HepG2 (cell line): Measurements from ENCODE around the gene ARFGAP3. TPM values are rescaled to one million over a fixed set of nuclear protein-coding genes. Genes with fewer than 3 reads are reported as not detected.
A peak's percentile ranks its signal among the peaks of the same experiment; 100 is the strongest.

Experiments used
- ELF4 ChIP-seq: sonication (generic); formaldehyde crosslinking; IDR thresholded peaks from 2 replicates; pipeline ENCODE4 v1.5.0; 2020; ENCODE audit warnings: missing genetic modification reagents, mild to moderate bottlenecking, moderate library complexity, borderline replicate concordance
- FLYWCH1 ChIP-seq: sonication (generic); formaldehyde crosslinking; IDR thresholded peaks from 2 replicates; pipeline ENCODE4 v1.8.1; 2023; ENCODE audit warnings: mild to moderate bottlenecking, missing genetic modification reagents
- FOXM1 ChIP-seq: sonication (generic); formaldehyde crosslinking; IDR thresholded peaks from 2 replicates; pipeline ENCODE4 v1.5.0; 2020; ENCODE audit warnings: missing genetic modification reagents
- FOXP1 ChIP-seq, 2 experiments: fragments of 450-650 bp in 1 of 2; IDR thresholded peaks; 2 replicates each; pipeline ENCODE4 v1.6.1; 2017 to 2018; ENCODE audit warnings: antibody characterized with exemption in 1 of 2
- HDAC2 ChIP-seq: sonication (generic); formaldehyde crosslinking; IDR thresholded peaks from 2 replicates; pipeline ENCODE4 v1.4.0; 2020; ENCODE audit warnings: missing genetic modification reagents
- HHEX ChIP-seq: IDR thresholded peaks from 2 replicates; pipeline ENCODE4 v1.6.1; 2016; ENCODE audit warnings: control low read depth
- HOXA9 ChIP-seq: sonication (generic); formaldehyde crosslinking; IDR thresholded peaks from 2 replicates; pipeline ENCODE4 v1.8.1; 2022; ENCODE audit warnings: missing genetic modification reagents, mild to moderate bottlenecking, moderate library complexity, borderline replicate concordance
- MZF1 ChIP-seq: sonication (generic); formaldehyde crosslinking; IDR thresholded peaks from 2 replicates; pipeline ENCODE4 v1.8.1; 2023; ENCODE audit warnings: mild to moderate bottlenecking, missing genetic modification reagents, borderline replicate concordance
- RFXANK ChIP-seq: IDR thresholded peaks from 2 replicates; pipeline ENCODE4 v1.6.1; 2016
- TRIM24 ChIP-seq: sonication (generic); formaldehyde crosslinking; IDR thresholded peaks from 2 replicates; pipeline ENCODE4 v1.8.0; 2022; ENCODE audit warnings: mild to moderate bottlenecking, missing genetic modification reagents
- ZNF33B ChIP-seq: sonication (generic); formaldehyde crosslinking; IDR thresholded peaks from 2 replicates; pipeline ENCODE4 v1.5.1; 2020; ENCODE audit warnings: mild to moderate bottlenecking, missing genetic modification reagents
- ZNF616 ChIP-seq: sonication (generic); formaldehyde crosslinking; IDR thresholded peaks from 2 replicates; pipeline ENCODE4 v1.5.0; 2020; ENCODE audit warnings: low read depth, mild to moderate bottlenecking, missing genetic modification reagents
- polyA plus RNA-seq, 8 experiments: library from polyadenylated mRNA; depleted of rRNA in 3 of 8; stranded (reverse) in 7 of 8; unstranded in 1 of 8; fragments of >200 nt; fragmentation: Illumina TruSeq in 4 of 8; extraction: Trizol in 4 of 8; gene quantifications; 2 replicates each; pipeline versions ENCODE4 v1.2.1 to v1.2.3, GENCODE V29; 2011 to 2016; ENCODE audit warnings: low read depth in 4 of 8, missing spikeins in 1 of 8, mixed read lengths in 1 of 8; ENCODE audit not compliant: insufficient read depth in 1 of 8
- total RNA-seq, 5 experiments: library from RNA; depleted of rRNA; stranded (reverse); fragments of >200 nt; fragmentation: Illumina TruSeq; extraction: Trizol; gene quantifications; 2 replicates each; pipeline ENCODE4 v1.2.3, GENCODE V29; 2016; ENCODE audit warnings: low read depth in 1 of 5
- TF ChIP-seq, protein P1 (sequence below): sonication (generic); formaldehyde crosslinking; IDR thresholded peaks from 2 replicates; pipeline ENCODE4 v1.5.0; 2020; ENCODE audit warnings: mild to moderate bottlenecking, missing genetic modification reagents, moderate library complexity
- TF ChIP-seq, protein P2 (sequence below): sonication (generic); formaldehyde crosslinking; IDR thresholded peaks from 2 replicates; pipeline ENCODE4 v1.5.1; 2020; ENCODE audit warnings: mild to moderate bottlenecking, missing genetic modification reagents, borderline replicate concordance
- TF ChIP-seq, protein P3 (sequence below): sonication (generic); formaldehyde crosslinking; IDR thresholded peaks from 2 replicates; pipeline ENCODE4 v1.5.1; 2020; ENCODE audit warnings: mild to moderate bottlenecking, missing genetic modification reagents, moderate library complexity
- TF ChIP-seq, protein P4 (sequence below): sonication (generic); formaldehyde crosslinking; IDR thresholded peaks from 2 replicates; pipeline ENCODE4 v1.4.0; 2020; ENCODE audit warnings: missing genetic modification reagents, mild to moderate bottlenecking, borderline replicate concordance

ARFGAP3 gene
- total and polyA plus RNA-seq, 2 of the 13 experiments (the other 11 are each of a cell fraction or from before 2014, with no cell fraction given), result 41.7 to 61.6 TPM

DNA sequence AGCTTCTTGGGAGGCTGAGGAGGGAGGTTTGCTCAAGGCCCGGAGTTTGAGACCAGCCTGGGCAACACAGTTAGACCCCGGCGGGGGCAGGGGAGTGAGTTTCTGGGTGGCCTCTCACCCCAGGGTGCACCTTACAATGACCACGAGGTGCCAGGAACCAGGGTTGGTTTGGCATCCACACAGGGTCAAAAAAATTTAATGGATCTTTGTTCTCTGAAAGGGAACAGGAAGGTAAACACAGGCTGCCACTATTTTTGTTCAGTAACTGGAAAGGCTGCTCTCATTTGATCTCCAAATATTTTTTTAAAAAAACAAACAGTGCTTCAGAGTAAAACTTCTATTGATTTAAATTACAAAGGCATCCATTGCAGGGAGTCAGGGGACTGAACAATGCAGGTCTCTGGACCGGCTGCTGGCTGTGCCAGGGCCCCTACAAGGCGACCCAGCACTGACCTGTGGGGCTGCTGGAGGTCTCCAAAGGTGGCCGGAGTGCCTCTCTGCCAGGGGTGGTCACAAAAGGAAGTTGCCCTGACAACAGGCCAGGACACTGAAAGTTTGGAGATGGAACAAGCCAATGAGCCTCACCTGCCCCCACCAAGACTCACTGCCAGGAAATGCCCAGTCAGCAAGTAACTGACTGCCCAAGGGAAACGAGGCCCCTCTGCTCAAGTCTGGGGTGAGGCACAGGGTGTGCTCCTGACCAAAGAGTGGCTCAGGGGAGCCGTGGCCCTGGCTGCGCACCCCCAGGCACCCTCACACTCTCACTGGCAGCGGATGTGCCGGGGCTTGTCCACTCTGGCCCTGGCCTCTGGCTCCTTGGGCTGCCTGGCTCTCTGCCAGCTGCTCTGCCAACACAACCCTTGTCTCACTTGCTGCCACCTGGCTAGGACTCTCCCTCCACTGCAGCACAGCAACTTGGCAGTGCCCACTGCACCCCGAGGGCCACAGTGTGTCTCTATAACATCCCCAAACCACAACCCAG is 51.8 kb downstream of the ARFGAP3 start (continued):
- TF ChIP-seq, protein P1, sequence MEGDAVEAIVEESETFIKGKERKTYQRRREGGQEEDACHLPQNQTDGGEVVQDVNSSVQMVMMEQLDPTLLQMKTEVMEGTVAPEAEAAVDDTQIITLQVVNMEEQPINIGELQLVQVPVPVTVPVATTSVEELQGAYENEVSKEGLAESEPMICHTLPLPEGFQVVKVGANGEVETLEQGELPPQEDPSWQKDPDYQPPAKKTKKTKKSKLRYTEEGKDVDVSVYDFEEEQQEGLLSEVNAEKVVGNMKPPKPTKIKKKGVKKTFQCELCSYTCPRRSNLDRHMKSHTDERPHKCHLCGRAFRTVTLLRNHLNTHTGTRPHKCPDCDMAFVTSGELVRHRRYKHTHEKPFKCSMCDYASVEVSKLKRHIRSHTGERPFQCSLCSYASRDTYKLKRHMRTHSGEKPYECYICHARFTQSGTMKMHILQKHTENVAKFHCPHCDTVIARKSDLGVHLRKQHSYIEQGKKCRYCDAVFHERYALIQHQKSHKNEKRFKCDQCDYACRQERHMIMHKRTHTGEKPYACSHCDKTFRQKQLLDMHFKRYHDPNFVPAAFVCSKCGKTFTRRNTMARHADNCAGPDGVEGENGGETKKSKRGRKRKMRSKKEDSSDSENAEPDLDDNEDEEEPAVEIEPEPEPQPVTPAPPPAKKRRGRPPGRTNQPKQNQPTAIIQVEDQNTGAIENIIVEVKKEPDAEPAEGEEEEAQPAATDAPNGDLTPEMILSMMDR (CRISPR knock-in tag), result no peak
- TF ChIP-seq HOXA9 (CRISPR knock-in tag) (no peak), FOXM1 (CRISPR knock-in tag) (no peak), HDAC2 (CRISPR knock-in tag) (0 out of 2 replicates have a peak, but pooled peaks have one; percentile 38), RFXANK (CRISPR knock-in tag) (no peak), ZNF616 (CRISPR knock-in tag) (no peak), TRIM24 (CRISPR knock-in tag) (no peak), FLYWCH1 (no peak), HHEX (CRISPR knock-in tag) (no peak), MZF1 (CRISPR knock-in tag) (no peak), FOXP1 (IDR thresholded peaks at IDR 0.05) (no peak), FOXP1 (CRISPR knock-in tag; IDR thresholded peaks at IDR 0.05) (no peak), ELF4 (no peak), ZNF33B (CRISPR knock-in tag) (no peak)
- TF ChIP-seq, protein P2, sequence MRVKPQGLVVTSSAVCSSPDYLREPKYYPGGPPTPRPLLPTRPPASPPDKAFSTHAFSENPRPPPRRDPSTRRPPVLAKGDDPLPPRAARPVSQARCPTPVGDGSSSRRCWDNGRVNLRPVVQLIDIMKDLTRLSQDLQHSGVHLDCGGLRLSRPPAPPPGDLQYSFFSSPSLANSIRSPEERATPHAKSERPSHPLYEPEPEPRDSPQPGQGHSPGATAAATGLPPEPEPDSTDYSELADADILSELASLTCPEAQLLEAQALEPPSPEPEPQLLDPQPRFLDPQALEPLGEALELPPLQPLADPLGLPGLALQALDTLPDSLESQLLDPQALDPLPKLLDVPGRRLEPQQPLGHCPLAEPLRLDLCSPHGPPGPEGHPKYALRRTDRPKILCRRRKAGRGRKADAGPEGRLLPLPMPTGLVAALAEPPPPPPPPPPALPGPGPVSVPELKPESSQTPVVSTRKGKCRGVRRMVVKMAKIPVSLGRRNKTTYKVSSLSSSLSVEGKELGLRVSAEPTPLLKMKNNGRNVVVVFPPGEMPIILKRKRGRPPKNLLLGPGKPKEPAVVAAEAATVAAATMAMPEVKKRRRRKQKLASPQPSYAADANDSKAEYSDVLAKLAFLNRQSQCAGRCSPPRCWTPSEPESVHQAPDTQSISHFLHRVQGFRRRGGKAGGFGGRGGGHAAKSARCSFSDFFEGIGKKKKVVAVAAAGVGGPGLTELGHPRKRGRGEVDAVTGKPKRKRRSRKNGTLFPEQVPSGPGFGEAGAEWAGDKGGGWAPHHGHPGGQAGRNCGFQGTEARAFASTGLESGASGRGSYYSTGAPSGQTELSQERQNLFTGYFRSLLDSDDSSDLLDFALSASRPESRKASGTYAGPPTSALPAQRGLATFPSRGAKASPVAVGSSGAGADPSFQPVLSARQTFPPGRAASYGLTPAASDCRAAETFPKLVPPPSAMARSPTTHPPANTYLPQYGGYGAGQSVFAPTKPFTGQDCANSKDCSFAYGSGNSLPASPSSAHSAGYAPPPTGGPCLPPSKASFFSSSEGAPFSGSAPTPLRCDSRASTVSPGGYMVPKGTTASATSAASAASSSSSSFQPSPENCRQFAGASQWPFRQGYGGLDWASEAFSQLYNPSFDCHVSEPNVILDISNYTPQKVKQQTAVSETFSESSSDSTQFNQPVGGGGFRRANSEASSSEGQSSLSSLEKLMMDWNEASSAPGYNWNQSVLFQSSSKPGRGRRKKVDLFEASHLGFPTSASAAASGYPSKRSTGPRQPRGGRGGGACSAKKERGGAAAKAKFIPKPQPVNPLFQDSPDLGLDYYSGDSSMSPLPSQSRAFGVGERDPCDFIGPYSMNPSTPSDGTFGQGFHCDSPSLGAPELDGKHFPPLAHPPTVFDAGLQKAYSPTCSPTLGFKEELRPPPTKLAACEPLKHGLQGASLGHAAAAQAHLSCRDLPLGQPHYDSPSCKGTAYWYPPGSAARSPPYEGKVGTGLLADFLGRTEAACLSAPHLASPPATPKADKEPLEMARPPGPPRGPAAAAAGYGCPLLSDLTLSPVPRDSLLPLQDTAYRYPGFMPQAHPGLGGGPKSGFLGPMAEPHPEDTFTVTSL (CRISPR knock-in tag), result peak; percentile 74
- TF ChIP-seq, protein P3, sequence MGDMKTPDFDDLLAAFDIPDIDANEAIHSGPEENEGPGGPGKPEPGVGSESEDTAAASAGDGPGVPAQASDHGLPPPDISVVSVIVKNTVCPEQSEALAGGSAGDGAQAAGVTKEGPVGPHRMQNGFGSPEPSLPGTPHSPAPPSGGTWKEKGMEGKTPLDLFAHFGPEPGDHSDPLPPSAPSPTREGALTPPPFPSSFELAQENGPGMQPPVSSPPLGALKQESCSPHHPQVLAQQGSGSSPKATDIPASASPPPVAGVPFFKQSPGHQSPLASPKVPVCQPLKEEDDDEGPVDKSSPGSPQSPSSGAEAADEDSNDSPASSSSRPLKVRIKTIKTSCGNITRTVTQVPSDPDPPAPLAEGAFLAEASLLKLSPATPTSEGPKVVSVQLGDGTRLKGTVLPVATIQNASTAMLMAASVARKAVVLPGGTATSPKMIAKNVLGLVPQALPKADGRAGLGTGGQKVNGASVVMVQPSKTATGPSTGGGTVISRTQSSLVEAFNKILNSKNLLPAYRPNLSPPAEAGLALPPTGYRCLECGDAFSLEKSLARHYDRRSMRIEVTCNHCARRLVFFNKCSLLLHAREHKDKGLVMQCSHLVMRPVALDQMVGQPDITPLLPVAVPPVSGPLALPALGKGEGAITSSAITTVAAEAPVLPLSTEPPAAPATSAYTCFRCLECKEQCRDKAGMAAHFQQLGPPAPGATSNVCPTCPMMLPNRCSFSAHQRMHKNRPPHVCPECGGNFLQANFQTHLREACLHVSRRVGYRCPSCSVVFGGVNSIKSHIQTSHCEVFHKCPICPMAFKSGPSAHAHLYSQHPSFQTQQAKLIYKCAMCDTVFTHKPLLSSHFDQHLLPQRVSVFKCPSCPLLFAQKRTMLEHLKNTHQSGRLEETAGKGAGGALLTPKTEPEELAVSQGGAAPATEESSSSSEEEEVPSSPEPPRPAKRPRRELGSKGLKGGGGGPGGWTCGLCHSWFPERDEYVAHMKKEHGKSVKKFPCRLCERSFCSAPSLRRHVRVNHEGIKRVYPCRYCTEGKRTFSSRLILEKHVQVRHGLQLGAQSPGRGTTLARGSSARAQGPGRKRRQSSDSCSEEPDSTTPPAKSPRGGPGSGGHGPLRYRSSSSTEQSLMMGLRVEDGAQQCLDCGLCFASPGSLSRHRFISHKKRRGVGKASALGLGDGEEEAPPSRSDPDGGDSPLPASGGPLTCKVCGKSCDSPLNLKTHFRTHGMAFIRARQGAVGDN (CRISPR knock-in tag), result peak; percentile 90
- TF ChIP-seq, protein P4, sequence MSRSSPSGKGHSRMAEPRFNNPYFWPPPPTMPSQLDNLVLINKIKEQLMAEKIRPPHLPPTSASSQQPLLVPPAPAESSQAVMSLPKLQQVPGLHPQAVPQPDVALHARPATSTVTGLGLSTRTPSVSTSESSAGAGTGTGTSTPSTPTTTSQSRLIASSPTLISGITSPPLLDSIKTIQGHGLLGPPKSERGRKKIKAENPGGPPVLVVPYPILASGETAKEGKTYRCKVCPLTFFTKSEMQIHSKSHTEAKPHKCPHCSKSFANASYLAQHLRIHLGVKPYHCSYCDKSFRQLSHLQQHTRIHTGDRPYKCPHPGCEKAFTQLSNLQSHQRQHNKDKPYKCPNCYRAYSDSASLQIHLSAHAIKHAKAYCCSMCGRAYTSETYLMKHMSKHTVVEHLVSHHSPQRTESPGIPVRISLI (CRISPR knock-in tag), result peak; percentile 82
